Keratinocyte (primary cell): ENCODE measurements around the gene GRIK4. TPM values are rescaled to one million over a fixed set of nuclear protein-coding genes. Genes with fewer than 3 reads are reported as not detected.

Experiments
- DNase-seq: peaks from one replicate; pipeline ENCODE4 v3.0.0-alpha.2; 2011; ENCODE audit warnings: low read depth, missing footprints, low spot score
- FAIRE-seq: peaks from 2 replicates; lab custom pipeline; 2011; peaks lifted over from hg19 to GRCh38; lab: Jason Lieb, UNC
- H2AFZ ChIP-seq: 2 replicates; pipeline ENCODE4 v1.6.0; 2012; ENCODE audit warnings: low read length, control low read depth, inconsistent platforms; ENCODE audit not compliant: control insufficient read depth
- H3K27ac ChIP-seq: 2 replicates; pipeline ENCODE4 v1.5.1; 2011; ENCODE audit warnings: low read length; ENCODE audit not compliant: control insufficient read depth, insufficient read depth
- H3K27me3 ChIP-seq: 3 replicates; pipeline ENCODE4 v1.6.0; 2011; ENCODE audit warnings: low read length; ENCODE audit not compliant: control insufficient read depth, insufficient read depth; ENCODE audit errors: extremely low read depth
- H3K36me3 ChIP-seq, 2 experiments: 2 replicates in 1 of 2; 3 replicates in 1 of 2; pipeline ENCODE4 v1.5.1; 2011; ENCODE audit warnings: low read length in 2 of 2, mild to moderate bottlenecking in 1 of 2; ENCODE audit not compliant: control insufficient read depth in 2 of 2, insufficient read depth in 2 of 2; ENCODE audit errors: extremely low read depth in 1 of 2
- H3K4me1 ChIP-seq: 3 replicates; pipeline ENCODE4 v1.5.1; 2011; ENCODE audit warnings: low read length; ENCODE audit not compliant: control insufficient read depth, insufficient read depth; ENCODE audit errors: extremely low read depth
- H3K4me2 ChIP-seq: 3 replicates; pipeline ENCODE4 v1.6.0; 2011; ENCODE audit warnings: low read depth, low read length; ENCODE audit not compliant: control insufficient read depth, insufficient read depth; ENCODE audit errors: extremely low read depth
- H3K4me3 ChIP-seq, 3 experiments: fragments of 200-600 bp in 1 of 3; sonication (generic) in 1 of 3; 2 replicates in 2 of 3; 3 replicates in 1 of 3; pipeline ENCODE4 v1.5.1; 2011 to 2016; ENCODE audit warnings: low read length in 3 of 3, mild to moderate bottlenecking in 3 of 3, control low read depth in 2 of 3, inconsistent platforms in 1 of 3, low read depth in 1 of 3, mixed read lengths in 1 of 3, mixed run types in 1 of 3, moderate library complexity in 1 of 3; ENCODE audit not compliant: control insufficient read depth in 2 of 3, insufficient read depth in 2 of 3; ENCODE audit errors: extremely low read depth in 1 of 3
- H3K79me2 ChIP-seq: 2 replicates; pipeline ENCODE4 v1.6.0; 2012; ENCODE audit warnings: low read length; ENCODE audit not compliant: control insufficient read depth, insufficient read depth
- H3K9ac ChIP-seq: 3 replicates; pipeline ENCODE4 v1.6.0; 2011; ENCODE audit warnings: low read length; ENCODE audit not compliant: control insufficient read depth, insufficient read depth; ENCODE audit errors: extremely low read depth
- H3K9me1 ChIP-seq: 3 replicates; pipeline ENCODE4 v1.6.0; 2011; ENCODE audit warnings: low read length; ENCODE audit not compliant: control insufficient read depth, insufficient read depth; ENCODE audit errors: extremely low read depth
- H3K9me3 ChIP-seq: 2 replicates; pipeline ENCODE4 v1.5.1; 2012; ENCODE audit warnings: low read depth, low read length; ENCODE audit not compliant: control insufficient read depth
- H4K20me1 ChIP-seq: 3 replicates; pipeline ENCODE4 v1.6.0; 2011; ENCODE audit warnings: low read length; ENCODE audit not compliant: control insufficient read depth, insufficient read depth; ENCODE audit errors: extremely low read depth
- CTCF ChIP-seq, 3 experiments: IDR thresholded peaks in 1 of 3; conservative IDR thresholded peaks in 1 of 3; optimal IDR thresholded peaks in 1 of 3; 2 replicates in 2 of 3; 3 replicates in 1 of 3; pipeline versions ENCODE3 to v1.5.1; 2011; ENCODE audit warnings: low read length in 3 of 3, mild to moderate bottlenecking in 3 of 3, moderate library complexity in 2 of 3, control low read depth in 1 of 3, inconsistent platforms in 1 of 3; ENCODE audit not compliant: insufficient read depth in 2 of 3; ENCODE audit errors: extremely low read depth in 1 of 3
- EZH2 ChIP-seq: IDR thresholded peaks from one replicate; pipeline ENCODE4 v1.6.1; 2012; ENCODE audit warnings: inconsistent platforms, mild to moderate bottlenecking, low read length, moderate library complexity
- dilution Hi-C: fragments of 300-500 bp; cut with MboI; formaldehyde crosslinking; loops from one replicate; pipeline ENCODE4 v1.7.0; 2020; ENCODE audit warnings: low sequenced_read_pairs; ENCODE audit not compliant: extremely low pct_ligation_motif_present
- polyA plus RNA-seq, 5 experiments: library from polyadenylated mRNA; depleted of rRNA in 3 of 5; stranded (reverse) in 3 of 5; stranded (forward) in 1 of 5; unstranded in 1 of 5; fragments of >200 nt; gene quantifications; 1 replicate in 1 of 5; 2 replicates in 3 of 5; 3 replicates in 1 of 5; pipeline versions ENCODE4 v1.2.1 to v1.2.3, GENCODE V29; 2011 to 2012; ENCODE audit warnings: missing spikeins in 2 of 5, low read depth in 1 of 5, low replicate concordance in 1 of 5

GRIK4 gene
- polyA plus RNA-seq, 1 donor (not counting 4 experiments of a cell fraction or from before 2014, with no cell fraction given) = not detected

DNA sequence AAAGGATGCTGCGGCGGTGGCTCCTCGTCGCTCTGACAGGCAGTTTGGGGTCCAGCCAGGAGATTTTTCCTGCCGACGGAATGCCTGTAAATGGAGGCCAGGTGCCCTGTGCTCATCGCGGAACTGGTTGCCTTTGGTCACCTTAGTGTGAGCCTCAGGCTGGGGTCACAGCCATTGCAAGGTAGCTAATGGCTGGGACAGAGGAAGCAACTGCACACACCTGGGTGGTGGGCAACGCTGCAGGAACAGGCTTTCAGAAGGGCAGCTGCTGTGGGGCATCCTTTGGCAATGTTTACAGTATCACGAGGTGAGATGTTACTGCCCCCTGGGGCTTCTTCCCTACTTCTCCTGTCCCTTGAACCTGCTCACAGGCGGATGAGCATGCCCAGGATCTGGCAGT is 205.5 kb downstream of the GRIK4 start:
- DNase-seq (no peak), FAIRE-seq (no peak)
- Histone ChIP-seq H3K27ac (no peak overlapping the region), H3K36me3 (no peaks in the 10 kb centered on the region), H3K79me2 (no peaks in the 10 kb centered on the region), H3K9me3 (no peaks in the 10 kb centered on the region), H3K4me2 (no peak overlapping the region), H3K9ac (no peak overlapping the region), H3K27me3 (peaks cover 56% of the 10 kb centered on the region), H2AFZ (no peak overlapping the region), H3K9me1 (no peaks in the 10 kb centered on the region), H3K4me3 (no peak overlapping the region), H3K4me1 (no peaks in the 10 kb centered on the region), H4K20me1 (no peaks in the 10 kb centered on the region)
- dilution Hi-C loops = no loop called here
- no peak for TF ChIP-seq EZH2
- no peak for TF ChIP-seq CTCF (optimal IDR thresholded peaks at IDR 0.05 in 1 of 3, IDR thresholded peaks at IDR 0.05 in 1 of 3, conservative IDR thresholded peaks at IDR 0.05 in 1 of 3; ENCODE audit: extremely low read depth in 1 of 3, insufficient read depth in 2 of 3, low read length in 3 of 3)

GRCh38 chr11:120717623-120718022 is 206.1 kb downstream of the GRIK4 start:
- FAIRE-seq = no peak
- no peak overlapping the region for H3K4me3 ChIP-seq
- peaks cover 53% of the 10 kb centered on the region for H3K27me3 ChIP-seq

More at GRCh38 chr11:120717623-120718022, 206.1 kb downstream of the GRIK4 start:
- TF ChIP-seq EZH2 = no peak
- TF ChIP-seq CTCF (optimal IDR thresholded peaks at IDR 0.05 in 1 of 3, IDR thresholded peaks at IDR 0.05 in 1 of 3, conservative IDR thresholded peaks at IDR 0.05 in 1 of 3; ENCODE audit: extremely low read depth in 1 of 3, insufficient read depth in 2 of 3, low read length in 3 of 3) = no peak
- H3K9me1 ChIP-seq = no peaks in the 10 kb centered on the region
- dilution Hi-C loops = no loop called here
- DNase-seq = no peak
- no peak overlapping the region for H3K4me2 ChIP-seq
- H3K36me3 ChIP-seq = no peaks in the 10 kb centered on the region
- no peak overlapping the region for H3K27ac ChIP-seq
- no peaks in the 10 kb centered on the region for H3K4me1 ChIP-seq
- no peaks in the 10 kb centered on the region for H4K20me1 ChIP-seq
- H3K9me3 ChIP-seq = no peaks in the 10 kb centered on the region
- no peak overlapping the region for H2AFZ ChIP-seq
- no peaks in the 10 kb centered on the region for H3K79me2 ChIP-seq
- H3K9ac ChIP-seq = no peak overlapping the region
